ENCODE results near the gene LDLRAD3.

The LDLRAD3 gene

DNA sequence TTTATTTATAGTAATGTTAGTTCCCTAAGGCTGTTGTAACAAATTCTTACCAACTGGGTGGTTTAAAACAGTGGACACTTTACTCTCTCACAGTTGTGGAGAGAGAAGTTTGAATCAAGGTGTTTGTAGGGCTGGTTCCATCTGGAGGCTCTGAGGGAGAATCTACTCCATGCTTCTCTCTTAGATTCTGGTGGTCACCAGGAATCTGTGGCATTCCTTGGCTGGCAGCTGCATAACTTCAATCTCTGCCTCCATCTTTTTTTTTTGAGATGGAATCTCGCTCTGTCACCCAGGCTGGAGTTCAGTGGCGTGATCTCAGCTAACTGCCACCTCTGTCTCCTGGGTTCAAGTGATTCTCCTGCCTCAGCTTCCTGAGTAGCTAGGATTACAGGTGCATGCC, 46.3 kb downstream of the LDLRAD3 start:
- H3K4me3 ChIP-seq (ENCODE audit: low read length): no peak overlapping the region
- peak; percentile 35 for DNase-seq (ENCODE audit: low read depth)

DNA sequence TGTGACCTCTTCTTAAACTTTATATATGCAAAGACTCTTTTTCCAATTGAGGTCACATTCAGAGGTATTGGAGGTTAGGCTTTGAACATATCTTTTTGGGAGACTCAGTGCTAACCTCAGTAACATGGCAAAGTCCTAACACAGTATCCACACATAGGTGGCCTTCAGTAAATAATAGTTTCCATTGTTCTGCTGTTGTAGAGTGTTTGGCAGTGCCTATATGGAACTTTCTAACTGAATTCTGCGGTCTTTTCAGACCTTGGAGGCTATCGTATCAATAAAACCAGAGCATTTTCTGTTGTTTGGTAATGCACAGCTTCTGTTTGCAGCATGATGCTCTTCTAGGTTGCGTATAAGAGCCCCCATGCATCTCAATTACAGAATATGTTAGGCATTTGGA, 47.0 kb downstream of the LDLRAD3 start:
- no peak overlapping the region for H3K4me3 ChIP-seq (ENCODE audit: low read length)
- DNase-seq (ENCODE audit: low read depth): no peak
- TF ChIP-seq CTCF (conservative IDR thresholded peaks at IDR 0.05; ENCODE audit: low read length): no peak

More for the DNA sequence above, 46.3 kb downstream of the LDLRAD3 start:
- TF ChIP-seq CTCF (conservative IDR thresholded peaks at IDR 0.05; ENCODE audit: low read length): no peak

DNA sequence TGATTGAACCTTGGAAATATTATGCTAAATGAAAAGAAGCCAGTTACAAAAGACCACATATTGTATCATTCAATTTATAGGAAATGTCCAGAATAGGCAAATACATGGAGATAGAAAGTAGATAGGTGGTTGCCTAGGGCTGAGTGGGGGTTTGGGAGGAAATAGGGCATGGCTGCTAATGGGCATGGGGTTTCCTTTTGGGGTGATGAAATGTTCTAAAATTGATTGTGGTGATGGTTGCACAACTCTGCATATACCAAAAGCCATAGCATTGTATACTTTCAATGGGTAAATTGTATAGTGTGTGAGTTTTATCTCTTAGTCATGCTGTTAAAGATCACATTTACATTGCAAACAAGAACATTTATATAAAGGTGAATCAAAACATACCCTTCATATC, 48.7 kb downstream of the LDLRAD3 start:
- H3K4me3 ChIP-seq (ENCODE audit: low read length): no peak overlapping the region
- no peak for DNase-seq (ENCODE audit: low read depth)
- TF ChIP-seq CTCF (conservative IDR thresholded peaks at IDR 0.05; ENCODE audit: low read length): no peak

DNA sequence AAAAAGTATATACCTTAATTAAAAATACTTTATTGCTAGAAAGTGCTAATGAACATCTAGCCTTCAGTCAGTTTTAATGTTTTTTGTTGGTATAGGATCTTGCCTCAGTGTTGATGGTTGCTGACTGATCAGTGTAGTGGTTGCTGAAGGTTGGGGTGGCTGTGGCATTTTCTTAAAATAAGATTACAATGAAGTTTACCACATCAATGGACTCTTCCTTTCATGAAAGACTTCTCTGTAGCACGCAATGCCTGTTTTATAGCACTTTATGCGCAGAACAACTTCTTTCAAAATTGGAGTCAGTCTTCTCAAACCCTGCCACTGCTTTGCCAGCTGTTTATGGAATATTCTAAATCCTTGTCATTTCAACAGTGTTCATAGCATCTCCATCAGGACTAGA, 50.6 kb downstream of the LDLRAD3 start:
- DNase-seq (ENCODE audit: low read depth): no peak
- no peak for TF ChIP-seq CTCF (conservative IDR thresholded peaks at IDR 0.05; ENCODE audit: low read length)
- H3K4me3 ChIP-seq (ENCODE audit: low read length): no peak overlapping the region

GRCh38 chr11:35995681-35996271, 51.9 kb downstream of the LDLRAD3 start:
- no peak overlapping the region for H3K4me3 ChIP-seq (ENCODE audit: low read length)
- TF ChIP-seq CTCF (conservative IDR thresholded peaks at IDR 0.05; ENCODE audit: low read length): no peak

GRCh38 chr11:35997902-35998520, 54.1 kb downstream of the LDLRAD3 start:
- no peak overlapping the region for H3K4me3 ChIP-seq (ENCODE audit: low read length)
- peak; percentile 11 for DNase-seq (ENCODE audit: low read depth)
- 0 out of 2 replicates have a peak, but pooled peaks have one; percentile 9 for TF ChIP-seq CTCF (conservative IDR thresholded peaks at IDR 0.05; ENCODE audit: low read length)

More at GRCh38 chr11:35995681-35996271, 51.9 kb downstream of the LDLRAD3 start:
- DNase-seq (ENCODE audit: low read depth): no peak

DNA sequence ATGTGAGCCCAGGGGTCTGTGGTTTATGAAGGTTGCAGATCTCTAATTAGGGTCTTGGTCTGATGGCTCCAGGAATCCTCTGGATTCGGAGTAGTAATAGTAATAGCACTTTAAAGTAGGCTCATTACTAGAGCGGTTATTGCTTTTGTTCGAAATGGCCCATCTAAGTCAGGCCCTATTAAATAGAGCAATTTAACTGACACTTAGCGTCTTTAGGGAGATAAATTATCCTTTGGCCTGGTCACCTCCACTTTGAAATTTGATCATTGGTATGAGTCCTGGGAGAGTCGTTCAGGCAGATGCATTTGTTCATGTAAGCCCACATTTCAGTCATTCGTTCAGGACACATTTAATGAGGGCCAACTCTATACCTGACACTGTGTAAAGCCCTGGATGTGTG, 54.8 kb downstream of the LDLRAD3 start:
- no peak for DNase-seq (ENCODE audit: low read depth)
- no peak for TF ChIP-seq CTCF (conservative IDR thresholded peaks at IDR 0.05; ENCODE audit: low read length)
- H3K4me3 ChIP-seq (ENCODE audit: low read length): no peak overlapping the region
